ENCODE measurements around the gene FBXW4.

DNA sequence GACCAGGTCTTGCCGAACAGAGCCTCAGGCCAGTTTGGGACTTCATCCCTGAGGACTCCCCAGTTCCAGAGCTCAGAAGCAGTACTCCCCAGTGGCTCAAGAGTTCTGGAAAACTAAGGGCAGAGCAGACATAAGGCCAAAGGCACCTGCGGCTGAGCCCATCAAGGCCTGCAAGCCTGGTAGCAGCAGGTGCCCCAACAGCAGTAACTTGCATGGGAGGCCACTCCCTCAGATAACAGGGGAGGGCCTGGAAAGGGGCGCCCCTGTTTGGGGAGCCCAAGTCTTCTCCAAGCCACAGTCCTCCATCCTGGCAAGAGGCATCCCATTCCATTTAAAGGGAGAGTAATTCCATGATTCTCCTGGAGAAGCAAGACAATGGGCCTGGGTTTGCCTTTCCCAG, 119.9 kb downstream of the FBXW4 start:
- TF ChIP-seq SUZ12 (IDR thresholded peaks at IDR 0.05; ENCODE audit: unreplicated experiment) = no peak
- TF ChIP-seq BMI1 (IDR thresholded peaks at IDR 0.05; ENCODE audit: borderline replicate concordance) = no peak

Measured in GM12878 (cell line).